GM12878 (cell line): Measurements from ENCODE around the gene CTIF. TPM values are rescaled to one million over a fixed set of nuclear protein-coding genes. Genes with fewer than 3 reads are reported as not detected.

Source experiments
- ATAC-seq: fragments of 200-7000 bp; cut with Tn5 transposase; 3 replicates; pipeline ENCODE4 v1.9.1; 2020; ENCODE audit warnings: mild to moderate bottlenecking, moderate library complexity
- BruUV-seq: library from RNA; stranded (reverse); fragments of 400-500 nt; replicated peaks from 2 replicates; lab custom pipeline; 2021; lab: Mats Ljungman, UMichigan
- CTCF ChIA-PET: fragments of 300-600 bp; sonication (Branson Sonifier 250); formaldehyde crosslinking; extraction: SDS; loops from one replicate; lab custom pipeline; 2021; ENCODE audit warnings: inconsistent platforms; lab: Yijun Ruan, JAX
- POLR2A ChIA-PET: fragments of 350-600 bp; formaldehyde crosslinking; extraction: SDS; loops from one replicate; lab custom pipeline; 2021; ENCODE audit warnings: inconsistent platforms; lab: Charles Lee
- RAD21 ChIA-PET: fragments of 300-600 bp; sonication (Branson Sonifier 250); formaldehyde crosslinking; loops from one replicate; lab custom pipeline; 2023; ENCODE audit warnings: antibody characterized with exemption; ENCODE audit not compliant: unreplicated experiment; lab: Charles Lee
- SMC1A ChIA-PET: fragments of 300-600 bp; sonication (Branson Sonifier 250); formaldehyde crosslinking; loops from one replicate; lab custom pipeline; 2023; ENCODE audit not compliant: unreplicated experiment, uncharacterized antibody; lab: Charles Lee
- DNase-seq: peaks from one replicate; pipeline ENCODE4 v3.0.0-alpha.2; 2011; ENCODE audit warnings: low read depth, low spot score
- FAIRE-seq: peaks from 3 replicates; lab custom pipeline; 2011; peaks lifted over from hg19 to GRCh38; lab: Jason Lieb, UNC
- H2AFZ ChIP-seq: 2 replicates; pipeline ENCODE4 v1.6.0; 2011; ENCODE audit warnings: low read depth, low read length, control low read depth; ENCODE audit not compliant: control insufficient read depth
- H3K27ac ChIP-seq: 2 replicates; pipeline ENCODE4 v1.5.1; 2011; ENCODE audit warnings: control low read depth; ENCODE audit not compliant: control insufficient read depth, insufficient read depth
- H3K27me3 ChIP-seq, 2 experiments: replicated peaks in 1 of 2; 2 replicates each; pipeline versions ENCODE4 v1.6.0 to v1.6.1; 2011; ENCODE audit warnings: low read length in 1 of 2; ENCODE audit not compliant: control insufficient read depth in 2 of 2, insufficient read depth in 2 of 2
- H3K36me3 ChIP-seq, 2 experiments: 2 replicates each; pipeline ENCODE4 v1.5.1; 2011; ENCODE audit warnings: low read length in 1 of 2; ENCODE audit not compliant: control insufficient read depth in 2 of 2, insufficient read depth in 2 of 2
- H3K4me1 ChIP-seq: 2 replicates; pipeline ENCODE4 v1.6.1; 2011; ENCODE audit warnings: mild to moderate bottlenecking, low read length, moderate library complexity, mixed read lengths; ENCODE audit not compliant: control insufficient read depth, insufficient read depth
- H3K4me2 ChIP-seq: 2 replicates; pipeline ENCODE4 v1.6.0; 2011; ENCODE audit warnings: control low read depth; ENCODE audit not compliant: control insufficient read depth, insufficient read depth
- H3K4me3 ChIP-seq: fragments of 200-600 bp; sonication (generic); 2 replicates; pipeline ENCODE4 v1.5.1; 2016
- H3K79me2 ChIP-seq: 2 replicates; pipeline ENCODE4 v1.6.0; 2011; ENCODE audit warnings: low read length; ENCODE audit not compliant: control insufficient read depth, insufficient read depth
- H3K9ac ChIP-seq: 2 replicates; pipeline ENCODE4 v1.8.0; 2011; ENCODE audit warnings: low read length, control low read depth, mixed read lengths; ENCODE audit not compliant: control insufficient read depth, insufficient read depth
- H3K9me3 ChIP-seq: replicated peaks from 3 replicates; pipeline ENCODE4 v1.5.1; 2011; ENCODE audit warnings: mild to moderate bottlenecking, low read length; ENCODE audit not compliant: control insufficient read depth, insufficient read depth
- H4K20me1 ChIP-seq: 2 replicates; pipeline ENCODE4 v1.6.0; 2011; ENCODE audit not compliant: control insufficient read depth, insufficient read depth
- ATF7 ChIP-seq: fragments of 450-650 bp; IDR thresholded peaks from 2 replicates; pipeline ENCODE4 v1.6.1; 2016; ENCODE audit warnings: low read depth, mild to moderate bottlenecking
- EGR1 ChIP-seq, 2 experiments: IDR thresholded peaks; 1 replicate in 1 of 2; 2 replicates in 1 of 2; pipeline ENCODE4 v1.6.1; 2011 to 2012; ENCODE audit warnings: low read depth in 2 of 2, low read length in 2 of 2, borderline replicate concordance in 1 of 2, mild to moderate bottlenecking in 1 of 2, moderate library complexity in 1 of 2
- HDAC6 ChIP-seq: fragments of 200-600 bp; sonication (generic); IDR thresholded peaks from one replicate; pipeline ENCODE4 v1.8.0; 2017; ENCODE audit warnings: antibody characterized with exemption; ENCODE audit not compliant: unreplicated experiment
- MYB ChIP-seq: fragments of 150-350 bp; IDR thresholded peaks from 2 replicates; pipeline ENCODE4 v1.6.1; 2014; ENCODE audit warnings: mild to moderate bottlenecking, low read depth, low read length, borderline replicate concordance
- NR2F1 ChIP-seq: fragments of 450-650 bp; conservative IDR thresholded peaks from 2 replicates; pipeline ENCODE4 v1.6.1; 2017; ENCODE audit warnings: mild to moderate bottlenecking
- RBBP5 ChIP-seq: fragments of 200-600 bp; sonication (generic); conservative IDR thresholded peaks from 2 replicates; pipeline ENCODE4 v1.6.1; 2016
- WGBS: methylation state at CpG from one replicate; pipeline ENCODE4 v1.1.6; 2016; ENCODE audit warnings: low lambda C conversion rate; ENCODE audit not compliant: insufficient replicate concordance, insufficient coverage; ENCODE audit errors: missing lambda C conversion rate; 5-methylcytosine and 5-hydroxymethylcytosine counted together
- in situ Hi-C: fragments of 300-500 bp; cut with MboI; formaldehyde crosslinking; loops from 9 replicates; pipeline ENCODE4 v1.14.3; 2018; ENCODE audit warnings: mixed read lengths
- intact Hi-C: fragments of 100-400 bp; cut with micrococcal nuclease; formaldehyde crosslinking; loops from one replicate; pipeline ENCODE4 v1.14.2; 2022; ENCODE audit not compliant: unreplicated experiment
- polyA plus RNA-seq, 11 experiments: library from polyadenylated mRNA; depleted of rRNA in 4 of 11; unstranded in 6 of 11; stranded (reverse) in 5 of 11; fragments of >200 nt; fragmentation: Nextera tagmentation in 4 of 11; fragmentation: Illumina TruSeq in 1 of 11; extraction: Ambion mirVana in 4 of 11; extraction: Trizol in 1 of 11; gene quantifications; 1 replicate in 1 of 11; 2 replicates in 10 of 11; pipeline versions ENCODE4 v1.2.1 to v1.2.3, GENCODE V29; 2011 to 2016; ENCODE audit warnings: inconsistent platforms in 2 of 11, missing spikeins in 2 of 11, low read depth in 1 of 11
- total RNA-seq, 4 experiments: library from RNA; depleted of rRNA in 3 of 4; stranded (reverse); fragments of >200 nt in 3 of 4; fragmentation: Illumina TruSeq in 1 of 4; extraction: Trizol in 1 of 4; gene quantifications; 2 replicates each; pipeline versions ENCODE4 v1.2.1 to v1.2.3, GENCODE V29; 2013 to 2021
- TF ChIP-seq, protein P1 (sequence below): fragments of 150-350 bp; IDR thresholded peaks from 2 replicates; pipeline ENCODE4 v1.6.1; 2016; ENCODE audit warnings: low read depth, low read length
- TF ChIP-seq, protein P2 (sequence below): IDR thresholded peaks from 2 replicates; pipeline ENCODE4 v1.6.1; 2011; ENCODE audit warnings: mild to moderate bottlenecking, low read depth, low read length, moderate library complexity; ENCODE audit not compliant: insufficient replicate concordance

Gene CTIF
- total and polyA plus RNA-seq, 10 of the 15 experiments (the other 5 are each of a cell fraction or from before 2014, with no cell fraction given), result 0.06 to 11.6 (median 2.5) TPM

DNA sequence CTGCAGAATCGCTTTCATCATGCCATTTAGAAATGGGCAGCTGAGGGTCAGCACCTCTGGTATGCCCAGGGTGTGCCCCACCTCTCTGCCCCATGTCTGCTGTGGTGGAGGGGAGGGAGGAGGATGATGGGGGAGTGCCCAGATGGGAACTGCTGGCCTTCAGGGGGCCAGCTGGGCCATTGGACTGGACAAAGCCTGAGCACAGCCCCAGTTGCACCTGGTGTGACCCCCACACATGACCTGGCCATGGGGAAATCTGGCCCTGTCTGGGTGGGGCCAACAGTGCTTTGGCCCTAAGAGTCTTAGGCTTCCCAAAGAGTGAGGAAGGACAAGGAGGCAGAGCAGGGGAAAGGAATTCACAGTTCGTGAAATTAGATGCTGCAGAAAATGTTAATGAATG is 44.1 kb downstream of the CTIF start (continued):
- TF ChIP-seq, protein P1, sequence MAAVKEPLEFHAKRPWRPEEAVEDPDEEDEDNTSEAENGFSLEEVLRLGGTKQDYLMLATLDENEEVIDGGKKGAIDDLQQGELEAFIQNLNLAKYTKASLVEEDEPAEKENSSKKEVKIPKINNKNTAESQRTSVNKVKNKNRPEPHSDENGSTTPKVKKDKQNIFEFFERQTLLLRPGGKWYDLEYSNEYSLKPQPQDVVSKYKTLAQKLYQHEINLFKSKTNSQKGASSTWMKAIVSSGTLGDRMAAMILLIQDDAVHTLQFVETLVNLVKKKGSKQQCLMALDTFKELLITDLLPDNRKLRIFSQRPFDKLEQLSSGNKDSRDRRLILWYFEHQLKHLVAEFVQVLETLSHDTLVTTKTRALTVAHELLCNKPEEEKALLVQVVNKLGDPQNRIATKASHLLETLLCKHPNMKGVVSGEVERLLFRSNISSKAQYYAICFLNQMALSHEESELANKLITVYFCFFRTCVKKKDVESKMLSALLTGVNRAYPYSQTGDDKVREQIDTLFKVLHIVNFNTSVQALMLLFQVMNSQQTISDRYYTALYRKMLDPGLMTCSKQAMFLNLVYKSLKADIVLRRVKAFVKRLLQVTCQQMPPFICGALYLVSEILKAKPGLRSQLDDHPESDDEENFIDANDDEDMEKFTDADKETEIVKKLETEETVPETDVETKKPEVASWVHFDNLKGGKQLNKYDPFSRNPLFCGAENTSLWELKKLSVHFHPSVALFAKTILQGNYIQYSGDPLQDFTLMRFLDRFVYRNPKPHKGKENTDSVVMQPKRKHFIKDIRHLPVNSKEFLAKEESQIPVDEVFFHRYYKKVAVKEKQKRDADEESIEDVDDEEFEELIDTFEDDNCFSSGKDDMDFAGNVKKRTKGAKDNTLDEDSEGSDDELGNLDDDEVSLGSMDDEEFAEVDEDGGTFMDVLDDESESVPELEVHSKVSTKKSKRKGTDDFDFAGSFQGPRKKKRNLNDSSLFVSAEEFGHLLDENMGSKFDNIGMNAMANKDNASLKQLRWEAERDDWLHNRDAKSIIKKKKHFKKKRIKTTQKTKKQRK, result no peak
- no peak for TF ChIP-seq EGR1 (IDR thresholded peaks at IDR 0.05; ENCODE audit: borderline replicate concordance in 1 of 2, low read depth in 2 of 2, low read length in 2 of 2)
- no peak for TF ChIP-seq ATF7
- no peak for TF ChIP-seq RBBP5
- TF ChIP-seq NR2F1, result no peak

DNA sequence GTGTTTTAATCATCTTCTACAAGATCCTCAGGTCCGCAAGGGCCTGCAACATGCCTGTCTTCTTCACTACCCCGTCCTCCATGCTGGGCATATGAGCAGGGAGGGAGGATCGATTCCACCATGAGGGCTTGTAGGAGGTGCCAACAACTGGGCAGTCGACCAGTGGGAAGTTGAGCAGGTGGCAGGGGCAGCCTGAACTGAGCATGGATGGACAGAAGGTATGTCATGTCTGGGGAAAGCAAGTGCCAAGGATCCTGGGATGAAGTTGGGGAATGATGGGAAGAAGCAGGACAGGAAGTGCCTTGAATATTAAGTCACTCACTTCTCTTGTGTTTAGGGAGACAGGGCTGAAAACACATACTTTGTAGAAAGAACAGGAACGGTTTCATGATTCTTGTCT is 44.7 kb downstream of the CTIF start:
- Histone ChIP-seq H3K79me2 (no peaks in the 10 kb centered on the region), H4K20me1 (no peaks in the 10 kb centered on the region), H3K27ac (no peak overlapping the region), H3K9me3 (no peaks in the 10 kb centered on the region), H3K4me3 (no peak overlapping the region), H3K9ac (no peak overlapping the region), H3K36me3 (no peaks in the 10 kb centered on the region), H3K4me1 (no peaks in the 10 kb centered on the region), H3K27me3 (no peaks in the 10 kb centered on the region), H2AFZ (no peak overlapping the region), H3K4me2 (no peak overlapping the region)
- CTCF ChIA-PET, result no interaction called here
- TF ChIP-seq MYB, result no peak
- TF ChIP-seq HDAC6, result no peak
- TF ChIP-seq, protein P2, sequence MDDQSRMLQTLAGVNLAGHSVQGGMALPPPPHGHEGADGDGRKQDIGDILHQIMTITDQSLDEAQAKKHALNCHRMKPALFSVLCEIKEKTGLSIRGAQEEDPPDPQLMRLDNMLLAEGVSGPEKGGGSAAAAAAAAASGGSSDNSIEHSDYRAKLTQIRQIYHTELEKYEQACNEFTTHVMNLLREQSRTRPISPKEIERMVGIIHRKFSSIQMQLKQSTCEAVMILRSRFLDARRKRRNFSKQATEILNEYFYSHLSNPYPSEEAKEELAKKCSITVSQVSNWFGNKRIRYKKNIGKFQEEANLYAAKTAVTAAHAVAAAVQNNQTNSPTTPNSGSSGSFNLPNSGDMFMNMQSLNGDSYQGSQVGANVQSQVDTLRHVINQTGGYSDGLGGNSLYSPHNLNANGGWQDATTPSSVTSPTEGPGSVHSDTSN, result no peak
- DNase-seq, result no peak
- RAD21 ChIA-PET, result no interaction called here
- intact Hi-C loops (no loop called here), in situ Hi-C loops (no loop called here)
- no peak for FAIRE-seq
- SMC1A ChIA-PET, result no interaction called here
- no peak for ATAC-seq
- POLR2A ChIA-PET, result no interaction called here
- 20% methylated on average over 5 of the region's 5 CpGs for WGBS
- no TSS peak for BruUV-seq
